Measurements from ENCODE around the gene TRDN.

DNA sequence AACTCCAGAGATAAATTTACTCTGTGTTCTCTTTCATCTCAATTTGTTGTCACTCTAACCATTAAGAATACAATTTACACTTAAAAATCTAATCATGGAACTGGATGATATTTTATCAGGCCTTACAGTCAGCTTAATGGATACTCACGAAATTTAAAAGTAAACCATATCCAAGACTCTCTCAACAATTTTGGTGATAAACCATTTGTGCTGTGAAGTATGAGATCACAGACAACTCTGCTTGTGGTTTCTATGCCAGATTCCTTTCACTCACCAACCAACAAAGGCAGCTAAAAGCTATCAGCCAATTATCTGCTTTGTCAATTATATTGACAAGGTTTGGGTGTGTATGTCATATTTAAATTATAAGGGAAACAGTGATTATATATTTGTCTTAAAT is 155.8 kb downstream of the TRDN start:
- TF ChIP-seq RARB (CRISPR knock-in tag; IDR thresholded peaks at IDR 0.05) = no peak
- TF ChIP-seq, protein P1, sequence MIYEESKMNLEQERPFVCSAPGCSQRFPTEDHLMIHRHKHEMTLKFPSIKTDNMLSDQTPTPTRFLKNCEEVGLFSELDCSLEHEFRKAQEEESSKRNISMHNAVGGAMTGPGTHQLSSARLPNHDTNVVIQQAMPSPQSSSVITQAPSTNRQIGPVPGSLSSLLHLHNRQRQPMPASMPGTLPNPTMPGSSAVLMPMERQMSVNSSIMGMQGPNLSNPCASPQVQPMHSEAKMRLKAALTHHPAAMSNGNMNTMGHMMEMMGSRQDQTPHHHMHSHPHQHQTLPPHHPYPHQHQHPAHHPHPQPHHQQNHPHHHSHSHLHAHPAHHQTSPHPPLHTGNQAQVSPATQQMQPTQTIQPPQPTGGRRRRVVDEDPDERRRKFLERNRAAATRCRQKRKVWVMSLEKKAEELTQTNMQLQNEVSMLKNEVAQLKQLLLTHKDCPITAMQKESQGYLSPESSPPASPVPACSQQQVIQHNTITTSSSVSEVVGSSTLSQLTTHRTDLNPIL (CRISPR knock-in tag; IDR thresholded peaks at IDR 0.05; ENCODE audit: low read depth) = no peak
- no peak for TF ChIP-seq ARNTL (CRISPR knock-in tag; IDR thresholded peaks at IDR 0.05; ENCODE audit: borderline replicate concordance, low read depth)
- TF ChIP-seq ISL1 (CRISPR knock-in tag; IDR thresholded peaks at IDR 0.05) = no peak
- no peak for TF ChIP-seq ZFP30 (CRISPR knock-in tag; IDR thresholded peaks at IDR 0.05)
- TF ChIP-seq TOX (CRISPR knock-in tag; IDR thresholded peaks at IDR 0.05; ENCODE audit: borderline replicate concordance) = no peak
- no peak for TF ChIP-seq ZNF8 (CRISPR knock-in tag; IDR thresholded peaks at IDR 0.05)

Data from SK-N-SH treated with all-trans-retinoic acid at 6 μM for 48 hours (cell line).